Upper lobe of left lung (tissue), 6 donors: ENCODE results near the gene MXRA8. TPM values are rescaled to one million over a fixed set of nuclear protein-coding genes. Genes with fewer than 3 reads are reported as not detected.

Experiments
- ATAC-seq, 2 donors: fragments of 200-7000 bp; cut with Tn5 transposase; one replicate each; pipeline ENCODE4 v1.9.1; 2022; ENCODE audit warnings: mild to moderate bottlenecking in 2 of 2, moderate library complexity in 2 of 2; ENCODE audit not compliant: low FRiP score in 2 of 2
- DNase-seq, 2 donors: peaks; one replicate each; pipeline ENCODE4 v3.0.0-alpha.2; 2019 to 2020
- H3K27ac ChIP-seq, 4 donors: fragments of 200-600 bp; sonication (generic); one replicate each; pipeline ENCODE4 v1.5.1; 2016 to 2019
- H3K27me3 ChIP-seq, 4 donors: fragments of 200-600 bp; sonication (generic); one replicate each; pipeline ENCODE4 v1.5.1; 2017 to 2019
- H3K36me3 ChIP-seq, 4 donors: fragments of 200-600 bp; sonication (generic); one replicate each; pipeline ENCODE4 v1.5.1; 2016 to 2019
- H3K4me1 ChIP-seq, 4 donors: fragments of 200-600 bp; sonication (generic); one replicate each; pipeline ENCODE4 v1.5.1; 2018 to 2019
- H3K4me3 ChIP-seq, 4 donors: fragments of 200-600 bp; sonication (generic); one replicate each; pipeline ENCODE4 v1.5.1; 2017 to 2019; ENCODE audit warnings: mild to moderate bottlenecking in 2 of 4, moderate library complexity in 1 of 4
- H3K9me3 ChIP-seq, 4 donors: fragments of 200-600 bp; sonication (generic); one replicate each; pipeline ENCODE4 v1.5.1; 2018 to 2019
- EP300 ChIP-seq, 4 donors: sonication (generic); formaldehyde crosslinking; IDR thresholded peaks; one replicate each; pipeline ENCODE4 v1.5.1; 2017; ENCODE audit warnings: antibody characterized with exemption in 4 of 4, control low read depth in 2 of 4
- POLR2A ChIP-seq, 4 donors: fragments of 450-650 bp; IDR thresholded peaks; one replicate each; pipeline ENCODE4 v1.5.1; 2016 to 2017; ENCODE audit warnings: antibody characterized with exemption in 4 of 4, mild to moderate bottlenecking in 2 of 4
- POLR2AphosphoS5 ChIP-seq, 2 donors: sonication (generic); formaldehyde crosslinking; IDR thresholded peaks; one replicate each; pipeline ENCODE4 v1.5.1; 2017; ENCODE audit warnings: antibody characterized with exemption in 2 of 2
- WGBS, 2 donors: methylation state at CpG; one replicate each; pipeline ENCODE4 v1.1.5; 2017 to 2018; 5-methylcytosine and 5-hydroxymethylcytosine counted together
- total RNA-seq, 6 donors: library from RNA; depleted of rRNA in 4 of 6; stranded (reverse); fragments of >200 nt in 4 of 6; gene quantifications; one replicate each; pipeline versions ENCODE4 v1.1.0 to v1.2.1, GENCODE V29; 2016 to 2021
- TF ChIP-seq, protein P1 (sequence below), 6 experiments: fragments of 450-650 bp in 4 of 6; fragments of 200-600 bp in 2 of 6; sonication (generic) in 2 of 6; IDR thresholded peaks; one replicate each; pipeline ENCODE4 v1.5.1; 2016 to 2019; ENCODE audit warnings: antibody characterized with exemption in 6 of 6
- donor health status: DM: no; HTN: no; CAD: no; lungs with moderate emphysema.
- donor health status: DM: no; HTN: yes; CAD: no; lungs with severe emphysema.

MXRA8 gene
- total RNA-seq, 6 donors from 2014 or later, result 23.9 to 137 (median 63.4) TPM

GRCh38 chr1:1381294-1381693, 22.9 kb upstream of the MXRA8 start:
- DNase-seq, result no peak
- no peaks in the 10 kb centered on the region for H3K9me3 ChIP-seq
- H3K4me1 ChIP-seq, result peaks cover 0 to 1% (median under 1%) of the 10 kb centered on the region in 4 donors
- no peaks in the 10 kb centered on the region for H3K27me3 ChIP-seq
- no peak for ATAC-seq
- WGBS, 2 donors, result 70 to 81% methylated on average over 4 to 7 of the region's 8 CpGs
- no peak overlapping the region for H3K4me3 ChIP-seq
- no peak for TF ChIP-seq EP300 (IDR thresholded peaks at IDR 0.05)
- no peak for TF ChIP-seq POLR2A (IDR thresholded peaks at IDR 0.05)
- TF ChIP-seq, protein P1, sequence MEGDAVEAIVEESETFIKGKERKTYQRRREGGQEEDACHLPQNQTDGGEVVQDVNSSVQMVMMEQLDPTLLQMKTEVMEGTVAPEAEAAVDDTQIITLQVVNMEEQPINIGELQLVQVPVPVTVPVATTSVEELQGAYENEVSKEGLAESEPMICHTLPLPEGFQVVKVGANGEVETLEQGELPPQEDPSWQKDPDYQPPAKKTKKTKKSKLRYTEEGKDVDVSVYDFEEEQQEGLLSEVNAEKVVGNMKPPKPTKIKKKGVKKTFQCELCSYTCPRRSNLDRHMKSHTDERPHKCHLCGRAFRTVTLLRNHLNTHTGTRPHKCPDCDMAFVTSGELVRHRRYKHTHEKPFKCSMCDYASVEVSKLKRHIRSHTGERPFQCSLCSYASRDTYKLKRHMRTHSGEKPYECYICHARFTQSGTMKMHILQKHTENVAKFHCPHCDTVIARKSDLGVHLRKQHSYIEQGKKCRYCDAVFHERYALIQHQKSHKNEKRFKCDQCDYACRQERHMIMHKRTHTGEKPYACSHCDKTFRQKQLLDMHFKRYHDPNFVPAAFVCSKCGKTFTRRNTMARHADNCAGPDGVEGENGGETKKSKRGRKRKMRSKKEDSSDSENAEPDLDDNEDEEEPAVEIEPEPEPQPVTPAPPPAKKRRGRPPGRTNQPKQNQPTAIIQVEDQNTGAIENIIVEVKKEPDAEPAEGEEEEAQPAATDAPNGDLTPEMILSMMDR (IDR thresholded peaks at IDR 0.05), result no peak
- TF ChIP-seq POLR2AphosphoS5 (IDR thresholded peaks at IDR 0.05), result no peak
- H3K36me3 ChIP-seq, result peaks cover 9 to 33% (median 16%) of the 10 kb centered on the region in 4 donors
- H3K27ac ChIP-seq, result peak overlapping the region in 1 of 4 donors; percentile 37

DNA sequence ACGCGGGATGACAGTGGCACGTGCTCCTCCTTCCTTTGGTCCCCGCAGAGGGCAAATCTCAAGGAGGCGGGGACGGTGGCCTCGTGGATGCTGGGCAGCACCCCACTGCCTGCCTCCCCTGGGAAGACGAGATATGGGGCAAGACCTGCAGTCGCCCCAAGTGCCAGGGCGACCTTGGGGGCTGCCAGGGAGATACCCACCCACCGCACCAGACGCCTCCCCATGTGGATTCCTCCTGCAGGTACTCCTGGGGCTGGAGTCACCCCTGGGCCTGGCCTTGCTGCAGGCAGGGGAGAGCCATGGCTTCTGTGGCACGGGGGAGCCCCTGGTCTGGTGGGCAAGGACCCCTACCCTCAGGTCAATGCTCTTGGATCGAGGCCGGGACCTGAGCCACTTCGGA, 22.5 kb upstream of the MXRA8 start:
- Histone ChIP-seq H3K36me3 (peaks cover 4 to 29% (median 12%) of the 10 kb centered on the region in 4 donors), H3K4me3 (no peak overlapping the region), H3K9me3 (no peaks in the 10 kb centered on the region), H3K27me3 (no peaks in the 10 kb centered on the region), H3K4me1 (peaks cover 2 to 6% (median 4%) of the 10 kb centered on the region in 4 donors), H3K27ac (no peak overlapping the region)
- no peak for TF ChIP-seq EP300 (IDR thresholded peaks at IDR 0.05)
- TF ChIP-seq, protein P1 (IDR thresholded peaks at IDR 0.05), result no peak
- TF ChIP-seq POLR2AphosphoS5 (IDR thresholded peaks at IDR 0.05), result no peak
- TF ChIP-seq POLR2A (IDR thresholded peaks at IDR 0.05), result no peak
- 88 to 93% methylated on average over 9 to 15 of the region's 16 CpGs for WGBS, 2 donors
- ATAC-seq (no peak), DNase-seq (peak in 1 of 2 donors; percentile 70)

- H3K27me3 ChIP-seq, result no peaks in the 10 kb centered on the region
- peaks cover 0 to 25% (median 13%) of the 10 kb centered on the region in 4 donors for H3K36me3 ChIP-seq
- no peak overlapping the region for H3K4me3 ChIP-seq
- H3K4me1 ChIP-seq, result peaks cover 17 to 28% (median 22%) of the 10 kb centered on the region in 4 donors
- 95 to 96% methylated on average over 16 of the region's 16 CpGs for WGBS, 2 donors
- no peak for TF ChIP-seq POLR2A (IDR thresholded peaks at IDR 0.05)
- TF ChIP-seq EP300 (IDR thresholded peaks at IDR 0.05), result no peak
- TF ChIP-seq, protein P1 (IDR thresholded peaks at IDR 0.05), result no peak
- TF ChIP-seq POLR2AphosphoS5 (IDR thresholded peaks at IDR 0.05), result no peak
- ATAC-seq (no peak), DNase-seq (peak in 1 of 2 donors; percentile 66)
- no peaks in the 10 kb centered on the region for H3K9me3 ChIP-seq
- H3K27ac ChIP-seq, result no peak overlapping the region
Measured at GRCh38 chr1:1377540-1378205, 19.3 kb upstream of the MXRA8 start.

DNA sequence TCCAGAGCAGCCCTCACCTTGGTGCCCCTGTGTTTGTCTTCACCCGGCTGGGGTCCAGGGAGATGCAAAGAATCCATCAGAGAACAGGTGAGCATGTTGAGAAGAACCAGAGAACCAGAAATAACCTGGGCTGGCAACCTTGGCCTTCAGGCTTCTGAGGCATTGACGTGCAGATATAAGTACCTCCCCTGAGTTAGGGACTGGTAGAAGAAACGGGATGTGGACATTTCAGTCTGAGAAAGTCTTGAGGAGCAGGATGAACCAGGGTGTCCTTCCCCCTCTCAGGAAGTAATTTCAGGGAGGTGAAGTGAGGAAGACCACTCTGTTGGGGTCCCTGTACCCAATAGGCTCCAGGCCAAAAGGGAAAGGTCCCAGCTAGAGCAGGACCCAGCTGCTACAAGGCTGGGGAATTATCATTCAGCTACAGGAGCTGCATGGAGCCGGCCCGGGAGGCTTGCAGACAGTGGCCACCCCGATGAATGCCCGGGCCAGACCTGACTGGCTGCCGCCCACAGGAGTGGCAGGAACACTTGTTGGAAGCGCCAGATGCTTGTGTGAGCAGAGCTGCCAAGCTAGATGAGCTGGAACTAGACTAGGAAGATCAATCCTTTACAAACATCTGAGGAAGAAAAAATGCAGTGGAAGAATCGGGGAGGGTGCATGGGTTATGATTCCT, 18.3 kb upstream of the MXRA8 start:
- whole genome bisulfite sequencing, 2 donors, result 95 to 97% methylated on average over 9 to 10 of the region's 10 CpGs
- Histone ChIP-seq H3K36me3 (peaks cover 0 to 28% (median 12%) of the 10 kb centered on the region in 4 donors), H3K4me1 (peaks cover 26 to 38% (median 31%) of the 10 kb centered on the region in 4 donors), H3K27me3 (no peaks in the 10 kb centered on the region), H3K27ac (peak overlapping the region in 1 of 4 donors; percentile 98), H3K4me3 (no peak overlapping the region), H3K9me3 (no peaks in the 10 kb centered on the region)
- no peak for TF ChIP-seq POLR2A (IDR thresholded peaks at IDR 0.05)
- no peak for TF ChIP-seq EP300 (IDR thresholded peaks at IDR 0.05)
- TF ChIP-seq, protein P1 (IDR thresholded peaks at IDR 0.05), result no peak
- TF ChIP-seq POLR2AphosphoS5 (IDR thresholded peaks at IDR 0.05), result no peak
- DNase-seq, result peak in 1 of 2 donors; percentile 60
- ATAC-seq, result no peak
